HUES6 (cell line): ENCODE results near the gene PTPRM.

Experiments used
- H3K27ac ChIP-seq: 2 replicates; pipeline ENCODE4 v1.7.0; 2013; ENCODE audit warnings: low read depth, mild to moderate bottlenecking, low read length, inconsistent platforms
- H3K27me3 ChIP-seq: 2 replicates; pipeline ENCODE4 v1.6.1; 2013; ENCODE audit warnings: low read length; ENCODE audit not compliant: control insufficient read depth, insufficient read depth
- H3K36me3 ChIP-seq: 2 replicates; pipeline ENCODE4 v1.6.1; 2013; ENCODE audit warnings: low read length; ENCODE audit not compliant: control insufficient read depth, insufficient read depth
- H3K4me1 ChIP-seq: 2 replicates; pipeline ENCODE4 v1.6.1; 2013; ENCODE audit warnings: low read length; ENCODE audit not compliant: control insufficient read depth, insufficient read depth
- H3K4me3 ChIP-seq: 2 replicates; pipeline ENCODE4 v1.5.1; 2013; ENCODE audit warnings: low read depth, low read length
- H3K9ac ChIP-seq: one replicate; pipeline ENCODE4 v1.6.1; 2013; ENCODE audit warnings: mild to moderate bottlenecking, low read length
- H3K9me3 ChIP-seq: 2 replicates; pipeline ENCODE4 v1.6.1; 2013; ENCODE audit warnings: low read depth, low read length; ENCODE audit not compliant: control insufficient read depth, insufficient read depth

PTPRM gene

DNA sequence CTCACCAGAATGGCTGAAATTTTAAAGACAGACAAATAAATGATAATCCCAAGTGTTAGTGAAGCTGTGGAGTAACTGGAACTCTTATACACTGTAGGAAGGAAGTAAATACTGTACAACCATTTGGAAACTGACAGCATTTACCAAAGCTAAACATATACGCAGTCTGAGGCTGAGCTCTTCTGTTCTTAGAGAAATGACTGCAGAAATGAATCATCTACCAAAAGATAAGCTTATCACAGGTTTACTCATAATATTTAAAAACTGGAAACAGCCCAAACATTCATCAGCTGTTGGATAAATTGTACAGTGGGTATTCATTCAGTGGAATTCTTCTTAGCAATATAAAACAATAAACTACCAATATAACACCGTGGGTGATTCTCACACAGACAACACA, 824.0 kb downstream of the PTPRM start:
- H3K4me3 ChIP-seq: no peak overlapping the region

DNA sequence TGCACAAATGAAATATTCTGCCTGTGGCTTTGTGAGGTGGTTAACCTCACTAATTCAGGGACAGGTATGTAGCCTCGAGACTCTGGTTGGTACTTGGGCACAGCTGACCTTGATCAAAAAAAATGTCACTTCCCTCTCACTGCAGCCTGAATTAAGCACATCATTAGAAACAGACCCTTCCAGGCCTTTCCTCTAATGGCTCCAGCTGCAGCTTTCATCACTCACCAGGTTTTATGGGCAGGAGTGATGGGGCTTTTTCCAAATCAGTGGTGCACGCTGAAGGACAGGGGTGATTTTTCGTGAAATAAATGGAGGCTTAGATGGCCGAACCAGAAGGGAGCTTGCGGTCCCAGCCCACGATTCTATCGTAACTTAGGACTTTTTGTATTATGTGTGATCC, 829.1 kb downstream of the PTPRM start:
- no peaks in the 10 kb centered on the region for H3K27me3 ChIP-seq
- no peaks in the 10 kb centered on the region for H3K9me3 ChIP-seq
- H3K4me3 ChIP-seq: no peak overlapping the region
- H3K4me1 ChIP-seq: peaks cover 9% of the 10 kb centered on the region
- H3K36me3 ChIP-seq: no peaks in the 10 kb centered on the region
- no peak overlapping the region for H3K27ac ChIP-seq
- H3K9ac ChIP-seq: no peak overlapping the region

More for the DNA sequence above, 824.0 kb downstream of the PTPRM start:
- Histone ChIP-seq H3K9ac (no peak overlapping the region), H3K4me1 (peaks cover 9% of the 10 kb centered on the region), H3K36me3 (0 out of 2 replicates have a peak, but pooled peaks cover 4% of the 10 kb centered on the region), H3K27ac (no peak overlapping the region), H3K27me3 (no peaks in the 10 kb centered on the region), H3K9me3 (no peaks in the 10 kb centered on the region)

DNA sequence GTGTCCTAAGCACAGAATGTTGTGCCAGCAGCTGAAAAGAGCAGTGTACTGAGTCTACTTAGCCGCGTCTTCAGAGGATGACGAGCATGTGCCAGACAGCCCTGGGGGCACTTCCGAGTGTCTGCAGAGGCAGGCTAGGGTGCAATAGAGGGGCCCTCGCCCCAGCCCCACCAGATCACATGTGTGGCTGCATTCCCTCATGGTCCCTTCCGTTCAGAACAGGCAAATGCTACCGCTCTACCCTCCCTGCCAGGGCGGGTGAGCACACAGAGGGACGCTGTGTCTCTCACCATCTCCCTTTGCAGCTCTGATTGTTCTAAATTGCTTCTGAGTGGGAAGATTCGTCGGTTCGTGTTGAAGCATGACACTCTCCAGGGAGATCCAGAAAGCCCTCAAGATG, 829.9 kb downstream of the PTPRM start:
- H3K9me3 ChIP-seq: no peaks in the 10 kb centered on the region
- no peak overlapping the region for H3K27ac ChIP-seq
- H3K9ac ChIP-seq: no peak overlapping the region

DNA sequence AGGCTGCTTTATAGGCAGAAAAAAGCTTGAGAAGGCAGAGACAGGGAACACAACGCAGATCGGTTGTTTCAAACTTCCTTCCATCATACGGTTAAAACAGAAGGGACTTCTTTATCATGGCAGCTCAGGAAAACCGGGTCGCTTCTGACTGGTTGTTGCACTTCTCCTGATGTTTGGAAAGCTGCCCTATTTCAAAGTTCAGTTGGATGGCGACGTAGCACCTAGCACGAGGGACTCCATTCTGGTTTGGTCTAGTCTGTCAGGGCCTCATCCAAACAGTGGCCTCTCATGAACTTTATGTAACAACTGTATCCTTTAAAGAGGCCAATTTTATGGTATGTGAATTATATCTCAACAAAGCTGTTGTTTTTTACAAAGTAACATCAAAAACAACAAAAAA, 832.0 kb downstream of the PTPRM start:
- Histone ChIP-seq H3K9ac (no peak overlapping the region), H3K4me1 (peaks cover 18% of the 10 kb centered on the region), H3K27me3 (no peaks in the 10 kb centered on the region), H3K9me3 (no peaks in the 10 kb centered on the region), H3K36me3 (no peaks in the 10 kb centered on the region), H3K27ac (no peak overlapping the region), H3K4me3 (no peak overlapping the region)

More for the DNA sequence above, 829.9 kb downstream of the PTPRM start:
- no peaks in the 10 kb centered on the region for H3K27me3 ChIP-seq
- H3K4me1 ChIP-seq: peaks cover 16% of the 10 kb centered on the region
- no peaks in the 10 kb centered on the region for H3K36me3 ChIP-seq
- no peak overlapping the region for H3K4me3 ChIP-seq

DNA sequence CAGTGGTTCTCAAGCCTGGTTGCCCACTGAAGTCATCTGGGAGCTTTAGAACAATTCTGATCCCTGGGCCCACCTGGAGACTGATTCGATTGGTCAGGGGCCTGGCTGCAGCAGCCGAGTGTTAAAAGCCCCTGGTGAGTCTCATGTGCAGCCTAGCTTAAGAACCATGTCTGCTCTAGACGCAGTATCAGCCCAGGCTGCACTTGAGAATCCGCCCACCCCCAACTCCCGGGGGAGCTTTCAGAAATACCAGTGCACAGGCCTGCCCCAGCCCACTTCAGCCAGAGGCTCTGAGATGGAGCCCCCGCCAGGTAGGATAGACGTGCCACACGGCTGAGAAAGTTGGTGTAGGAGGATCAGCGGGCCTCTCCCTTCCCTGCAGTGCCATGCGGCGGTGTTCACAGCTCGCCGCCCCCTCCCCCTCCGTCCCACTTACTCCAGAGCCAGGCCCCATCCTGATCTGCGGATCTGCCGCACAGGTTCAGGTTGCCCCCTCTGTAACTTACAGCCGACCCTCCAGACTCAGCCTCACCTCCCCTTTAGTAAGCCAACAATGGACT, 833.2 kb downstream of the PTPRM start:
- peaks cover 11% of the 10 kb centered on the region for H3K4me1 ChIP-seq
- no peak overlapping the region for H3K27ac ChIP-seq
- no peaks in the 10 kb centered on the region for H3K27me3 ChIP-seq
- no peak overlapping the region for H3K9ac ChIP-seq
- H3K4me3 ChIP-seq: no peak overlapping the region
- no peaks in the 10 kb centered on the region for H3K36me3 ChIP-seq
- H3K9me3 ChIP-seq: no peaks in the 10 kb centered on the region

DNA sequence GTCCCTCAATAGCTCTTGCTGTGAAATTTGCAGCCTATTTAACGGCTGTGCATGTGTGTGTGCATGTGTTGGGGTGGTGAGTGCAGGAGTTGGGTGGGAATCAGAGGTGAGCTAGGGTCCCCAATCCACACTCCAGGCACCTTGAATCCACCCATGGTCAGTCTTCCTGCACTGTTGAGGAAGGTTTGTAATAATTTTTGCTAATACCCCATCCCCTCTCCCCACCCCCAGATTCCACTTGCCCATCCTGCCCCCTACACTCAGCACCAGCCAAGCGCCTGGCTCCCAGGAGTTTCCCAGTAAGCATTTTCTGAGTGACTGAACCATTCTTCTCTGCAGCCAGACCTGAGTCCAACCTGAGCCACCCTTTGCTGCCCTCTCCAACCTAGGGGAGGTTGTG, 833.7 kb downstream of the PTPRM start:
- Histone ChIP-seq H3K9me3 (no peaks in the 10 kb centered on the region), H3K27me3 (no peaks in the 10 kb centered on the region), H3K36me3 (no peaks in the 10 kb centered on the region), H3K9ac (no peak overlapping the region), H3K4me3 (no peak overlapping the region), H3K27ac (no peak overlapping the region), H3K4me1 (peaks cover 11% of the 10 kb centered on the region)

DNA sequence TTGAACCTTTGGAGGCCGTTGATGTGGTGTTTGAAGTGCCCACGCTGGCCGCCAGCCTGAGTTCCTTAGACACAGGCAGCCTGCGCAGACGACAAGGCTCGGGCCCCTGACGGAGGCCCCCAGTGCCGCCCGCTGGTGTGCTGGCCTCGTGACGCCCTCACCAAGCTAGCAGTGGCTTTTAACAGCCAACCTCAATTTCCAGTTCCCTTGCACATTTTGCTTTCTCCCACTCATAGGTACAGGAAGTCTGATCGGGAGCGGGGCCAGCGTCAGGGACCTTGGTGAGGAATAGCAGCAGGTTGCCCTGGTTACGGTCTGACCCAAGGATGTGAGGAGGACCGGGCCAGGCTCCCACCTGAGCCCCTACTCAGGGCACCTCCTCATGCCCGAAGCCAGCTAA, 834.5 kb downstream of the PTPRM start:
- Histone ChIP-seq H3K27ac (no peak overlapping the region), H3K4me3 (no peak overlapping the region), H3K4me1 (peaks cover 11% of the 10 kb centered on the region), H3K36me3 (no peaks in the 10 kb centered on the region), H3K9ac (no peak overlapping the region), H3K9me3 (no peaks in the 10 kb centered on the region), H3K27me3 (no peaks in the 10 kb centered on the region)

DNA sequence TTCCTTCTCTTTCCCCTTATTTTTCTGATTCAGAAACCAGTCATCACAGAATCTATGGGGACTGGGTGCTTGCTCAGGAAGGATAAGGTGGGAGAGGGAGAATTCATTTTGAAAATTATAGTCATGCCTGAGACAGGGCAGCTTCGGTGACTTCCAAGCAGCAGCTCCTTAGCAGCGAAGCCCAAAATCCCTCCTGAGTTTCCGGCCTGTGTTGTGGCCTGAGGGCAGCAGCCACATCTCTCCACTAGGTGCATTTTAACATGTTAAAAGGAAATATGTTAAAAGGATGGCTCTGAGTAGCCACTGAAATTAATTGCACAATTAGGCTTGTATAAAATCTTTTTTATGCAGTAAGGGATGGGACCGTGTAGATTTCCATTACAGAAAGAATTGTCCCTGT, 835.1 kb downstream of the PTPRM start:
- H3K27me3 ChIP-seq: no peaks in the 10 kb centered on the region
- H3K27ac ChIP-seq: no peak overlapping the region
- no peak overlapping the region for H3K9ac ChIP-seq
- H3K4me1 ChIP-seq: peaks cover 11% of the 10 kb centered on the region
- H3K36me3 ChIP-seq: no peaks in the 10 kb centered on the region
- H3K9me3 ChIP-seq: no peaks in the 10 kb centered on the region
- no peak overlapping the region for H3K4me3 ChIP-seq

DNA sequence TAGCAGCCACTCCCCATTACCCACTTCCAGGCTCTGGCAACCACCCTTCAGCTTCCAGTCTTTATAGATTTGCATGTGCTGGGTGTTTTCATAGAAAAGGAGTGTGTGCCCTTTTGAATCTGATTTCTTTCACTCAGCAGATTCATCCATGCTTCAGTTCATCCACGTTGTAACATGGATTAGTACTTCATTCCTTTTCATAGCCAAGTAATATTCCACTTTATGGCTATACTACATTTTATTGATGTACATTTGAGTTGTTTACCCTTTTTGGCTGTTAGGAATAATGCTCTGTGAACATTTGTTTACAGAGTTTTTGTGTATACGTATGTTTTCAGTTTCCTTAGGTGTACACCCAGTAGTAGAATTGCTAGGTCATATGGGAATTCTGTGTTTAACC, 836.6 kb downstream of the PTPRM start:
- H3K27me3 ChIP-seq: no peaks in the 10 kb centered on the region
- H3K9ac ChIP-seq: no peak overlapping the region
- H3K27ac ChIP-seq: no peak overlapping the region
- no peak overlapping the region for H3K4me3 ChIP-seq
- H3K4me1 ChIP-seq: peaks cover 11% of the 10 kb centered on the region
- no peaks in the 10 kb centered on the region for H3K36me3 ChIP-seq
- H3K9me3 ChIP-seq: no peaks in the 10 kb centered on the region

DNA sequence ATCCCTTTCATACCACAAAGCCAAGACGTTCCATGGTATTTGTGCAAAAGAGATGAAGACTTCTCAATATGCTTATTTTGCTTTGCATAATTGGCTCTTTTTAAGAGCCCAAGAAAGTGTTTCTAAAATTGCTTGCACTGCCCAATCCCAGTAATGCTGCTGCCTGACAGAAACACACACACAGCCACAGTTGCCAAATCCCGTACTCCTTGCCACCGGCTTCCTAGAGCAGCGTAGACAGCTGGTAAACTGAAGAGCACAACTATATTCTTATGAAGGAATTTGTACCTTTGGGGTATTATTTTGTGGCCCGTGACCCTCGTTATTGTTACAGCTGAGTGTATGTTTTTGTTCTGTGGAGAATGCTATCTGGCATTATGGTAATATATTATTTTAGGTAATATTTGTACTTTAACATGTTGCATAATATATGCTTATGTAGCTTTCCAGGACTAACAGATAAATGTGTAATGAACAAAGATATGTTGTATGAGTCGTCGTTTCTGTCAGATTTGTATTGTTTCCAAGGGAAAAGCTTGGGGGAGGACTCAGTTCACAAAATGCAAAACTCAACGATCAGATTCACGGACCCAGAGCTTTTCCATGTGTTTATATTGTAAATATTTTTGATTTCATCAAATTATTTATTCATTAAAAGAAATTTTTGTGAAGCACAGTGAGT, 839.2 kb downstream of the PTPRM start:
- H3K27me3 ChIP-seq: no peaks in the 10 kb centered on the region
- no peak overlapping the region for H3K9ac ChIP-seq
- H3K9me3 ChIP-seq: peaks cover 13% of the 10 kb centered on the region
- no peak overlapping the region for H3K4me3 ChIP-seq
- no peak overlapping the region for H3K27ac ChIP-seq
- H3K36me3 ChIP-seq: no peaks in the 10 kb centered on the region
- peaks cover 11% of the 10 kb centered on the region for H3K4me1 ChIP-seq

DNA sequence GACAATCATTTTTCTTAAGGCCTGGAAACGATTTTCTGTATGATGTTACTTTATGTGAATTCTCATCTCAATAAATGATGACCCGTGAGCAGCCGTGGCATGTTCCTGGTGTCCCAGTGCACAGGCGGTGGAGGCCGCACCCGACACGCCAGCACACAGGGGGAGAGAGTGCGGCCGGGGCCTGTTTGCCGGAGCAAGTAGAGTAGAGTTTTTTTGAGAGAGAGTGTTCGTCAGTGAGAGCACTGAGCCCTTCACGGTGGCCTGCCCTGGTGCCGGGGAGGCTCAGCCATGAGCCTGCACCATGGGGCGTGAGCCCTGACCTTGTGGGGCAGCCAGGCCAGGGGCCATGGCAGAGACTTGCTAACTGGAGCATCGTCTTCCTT, 839.7 kb downstream of the PTPRM start:
- Histone ChIP-seq H3K36me3 (no peaks in the 10 kb centered on the region), H3K27me3 (no peaks in the 10 kb centered on the region), H3K4me1 (peaks cover 6% of the 10 kb centered on the region), H3K27ac (no peak overlapping the region), H3K9me3 (peaks cover 14% of the 10 kb centered on the region), H3K4me3 (no peak overlapping the region), H3K9ac (no peak overlapping the region)
